ENCODE results near the gene TNNC1. TPM values are rescaled to one million over a fixed set of nuclear protein-coding genes. Genes with fewer than 3 reads are reported as not detected.

The TNNC1 gene
- total RNA-seq (2014; rRNA removed; shearing (Covaris generic)): 0.24 and 0.42 TPM in 2 replicates
- polyA plus RNA-seq (2015; cell fraction: cytosol; rRNA removed): not detected in 2 replicates
- not detected in 2 replicates for polyA plus RNA-seq (2015; cell fraction: nucleus; rRNA removed)

DNA sequence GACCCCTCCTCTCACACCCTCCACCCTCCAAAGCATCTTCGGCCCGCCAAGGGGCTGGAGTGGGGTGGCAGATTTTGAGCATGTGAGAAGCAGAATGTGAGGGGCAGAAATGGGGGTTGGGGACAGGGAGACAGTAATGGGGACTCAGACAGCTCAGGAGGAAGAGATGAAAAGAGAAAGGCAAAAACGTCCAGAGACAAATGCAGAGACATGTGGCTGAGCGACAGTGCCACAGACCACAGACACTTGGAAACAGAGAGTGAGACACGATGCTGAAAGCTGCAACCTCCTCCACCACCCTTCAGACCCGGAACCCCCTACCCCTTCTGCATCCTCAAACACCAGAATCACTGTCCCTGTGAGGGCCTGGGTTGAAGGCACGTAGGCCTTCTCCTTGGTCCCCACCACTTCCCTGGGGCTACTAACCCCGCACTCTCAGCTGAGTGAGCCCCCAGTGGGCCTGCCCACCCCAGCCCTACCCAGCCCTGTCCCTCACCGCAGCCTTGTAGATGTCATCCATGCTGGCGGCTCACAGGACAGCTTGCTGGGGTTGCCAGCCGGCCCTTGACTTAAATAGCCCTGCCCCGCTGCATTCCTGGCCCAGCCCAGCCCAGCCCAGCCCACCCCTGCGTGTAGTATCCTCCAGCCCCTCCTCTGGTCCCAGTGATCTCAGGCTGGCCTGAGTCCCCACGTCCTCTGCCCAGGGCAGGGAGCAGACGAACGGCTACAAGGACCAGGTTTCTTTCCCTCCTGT is at the start of gene TNNC1:
TSS of gene TNNC1 (minus strand) at position 546 of the 754 bp plus-strand sequence. CDS start at position 520, 26 bp downstream.
- no peak for DNase-seq (ENCODE audit: low read depth, low spot score)
- in situ Hi-C loops (cut with HindIII; ENCODE audit: low pct_unique_long_range_greater_than_20kb, low sequenced_read_pairs): no loop called here

GRCh38 chr3:52502808-52503350 is 49.0 kb upstream of the TNNC1 start:
- in situ Hi-C loops (cut with HindIII; ENCODE audit: low pct_unique_long_range_greater_than_20kb, low sequenced_read_pairs): no loop called here

DNA sequence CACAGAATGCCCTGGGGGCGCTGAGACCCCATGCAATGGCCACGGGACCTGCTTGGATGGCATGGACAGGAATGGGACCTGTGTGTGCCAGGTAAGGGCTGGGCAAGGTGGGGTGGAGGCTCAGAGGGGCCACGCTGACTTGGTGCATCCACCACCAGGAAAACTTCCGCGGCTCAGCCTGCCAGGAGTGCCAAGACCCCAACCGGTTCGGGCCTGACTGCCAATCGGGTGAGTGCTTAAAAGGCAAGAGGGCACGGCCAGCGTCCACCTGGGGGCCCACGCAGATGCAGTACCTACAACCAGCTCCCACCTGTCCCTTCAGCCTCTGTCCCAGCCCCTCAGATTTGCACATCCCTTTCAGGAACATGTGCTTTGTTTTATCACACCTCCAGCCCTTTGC is 48.2 kb upstream of the TNNC1 start:
- DNase-seq (ENCODE audit: low read depth, low spot score): no peak
- in situ Hi-C loops (cut with HindIII; ENCODE audit: low pct_unique_long_range_greater_than_20kb, low sequenced_read_pairs): no loop called here

More at GRCh38 chr3:52502808-52503350, 49.0 kb upstream of the TNNC1 start:
- no peak for DNase-seq (ENCODE audit: low read depth, low spot score)

DNA sequence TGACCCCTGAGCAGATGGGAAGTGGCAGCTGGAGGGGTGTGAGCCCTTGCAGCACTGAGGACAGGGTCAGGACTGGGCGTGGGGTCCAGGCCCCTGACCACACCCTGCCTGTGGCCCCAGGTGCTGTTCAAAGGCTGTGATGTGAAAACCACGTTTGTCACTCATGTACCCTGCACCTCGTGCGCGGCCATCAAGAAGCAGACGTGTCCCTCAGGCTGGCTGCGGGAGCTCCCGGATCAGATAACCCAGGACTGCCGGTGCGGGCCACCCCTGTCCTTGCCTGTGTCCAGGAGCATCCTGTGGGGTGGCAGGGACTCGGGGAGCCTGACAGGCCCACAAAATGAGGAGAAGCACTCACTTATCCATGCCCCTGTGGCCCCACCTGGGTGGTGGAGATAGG is 47.2 kb upstream of the TNNC1 start:
- in situ Hi-C loops (cut with HindIII; ENCODE audit: low pct_unique_long_range_greater_than_20kb, low sequenced_read_pairs): no loop called here
- DNase-seq (ENCODE audit: low read depth, low spot score): no peak

DNA sequence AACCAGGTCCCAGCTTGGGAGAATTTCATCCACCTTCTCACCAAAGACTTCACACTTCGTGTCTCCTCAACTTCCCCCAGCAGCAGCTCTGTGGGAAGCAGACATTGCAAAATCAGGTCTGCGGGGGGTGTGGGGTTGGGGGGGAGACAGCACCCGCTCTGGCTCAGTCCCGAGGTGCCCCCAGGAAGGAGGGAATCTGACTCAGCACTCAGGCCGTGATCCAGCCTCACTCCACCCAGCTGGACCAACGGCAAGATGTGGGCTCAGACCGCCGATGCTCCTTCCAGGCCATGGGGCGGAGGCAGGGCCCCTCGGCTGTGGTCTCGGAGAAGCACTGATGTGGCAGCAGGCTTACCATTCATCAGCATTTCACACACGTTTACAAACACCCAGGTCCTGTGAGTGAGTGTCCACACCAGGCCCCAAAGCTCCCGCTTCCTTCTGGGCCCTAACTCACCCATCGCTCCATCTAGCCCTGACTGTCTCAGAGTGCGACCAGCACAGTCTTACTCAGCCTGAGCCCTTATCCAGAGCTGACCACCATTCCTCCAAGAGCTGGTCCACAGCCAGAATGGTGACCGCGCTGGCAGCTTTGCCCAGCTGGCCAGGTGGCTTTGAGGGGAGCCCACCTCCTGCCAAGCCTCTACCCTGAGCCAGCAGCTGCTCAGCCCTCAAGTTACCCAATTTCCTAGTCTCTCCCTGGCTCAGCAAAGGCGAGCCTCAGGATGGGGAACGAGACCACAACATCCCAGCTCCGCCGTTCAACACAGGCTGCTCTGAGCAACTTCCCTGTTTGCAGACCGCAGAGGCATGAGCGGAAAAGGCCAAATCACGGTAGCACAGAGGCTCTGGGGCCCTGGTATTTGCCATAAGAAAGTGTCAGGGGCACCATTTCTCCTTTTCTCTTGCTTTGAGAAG is 44.6 kb upstream of the TNNC1 start:
- in situ Hi-C loops (cut with HindIII; ENCODE audit: low pct_unique_long_range_greater_than_20kb, low sequenced_read_pairs): no loop called here
- DNase-seq (ENCODE audit: low read depth, low spot score): no peak

DNA sequence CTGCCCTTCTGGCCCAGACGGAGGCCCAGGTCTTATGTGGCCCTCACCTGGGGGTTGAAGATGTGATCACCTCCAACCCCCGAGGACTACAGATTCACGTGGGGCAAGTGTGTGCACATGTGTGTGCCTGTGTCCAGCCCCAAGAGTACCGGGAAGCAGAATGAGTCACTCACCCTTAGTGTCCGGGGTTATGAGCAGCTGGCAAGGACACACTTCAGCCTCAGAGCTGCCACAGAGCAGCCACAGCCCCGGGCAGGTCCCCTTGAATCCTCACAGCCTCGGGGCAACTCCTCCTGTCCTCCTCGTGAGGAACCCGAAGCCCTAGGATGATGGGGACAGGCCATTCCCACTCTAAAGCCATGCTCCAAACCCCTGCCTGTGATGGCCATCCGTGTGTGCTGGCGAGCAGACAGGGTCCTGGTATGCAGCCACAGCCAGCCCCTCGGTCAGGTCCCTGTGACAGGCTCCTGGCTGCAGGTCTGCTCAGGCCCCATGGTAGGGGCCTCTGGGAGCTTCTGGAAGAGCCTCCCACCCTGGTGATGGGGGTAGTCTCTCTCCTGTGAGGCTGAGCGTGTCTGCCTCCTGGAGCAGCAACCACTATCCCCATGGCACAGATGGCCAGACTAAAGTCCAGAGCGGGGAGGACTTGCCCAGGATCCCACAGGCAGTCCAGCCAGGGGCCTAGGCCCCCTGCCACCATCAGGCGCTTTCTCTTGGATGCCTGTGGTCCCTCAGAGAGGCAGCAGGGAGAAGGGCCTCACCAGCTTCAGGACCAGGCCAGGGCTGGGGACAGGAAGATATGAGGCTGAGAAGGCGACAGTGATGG is 42.1 kb upstream of the TNNC1 start:
- DNase-seq (ENCODE audit: low read depth, low spot score): no peak
- in situ Hi-C loops (cut with HindIII; ENCODE audit: low pct_unique_long_range_greater_than_20kb, low sequenced_read_pairs): no loop called here

DNA sequence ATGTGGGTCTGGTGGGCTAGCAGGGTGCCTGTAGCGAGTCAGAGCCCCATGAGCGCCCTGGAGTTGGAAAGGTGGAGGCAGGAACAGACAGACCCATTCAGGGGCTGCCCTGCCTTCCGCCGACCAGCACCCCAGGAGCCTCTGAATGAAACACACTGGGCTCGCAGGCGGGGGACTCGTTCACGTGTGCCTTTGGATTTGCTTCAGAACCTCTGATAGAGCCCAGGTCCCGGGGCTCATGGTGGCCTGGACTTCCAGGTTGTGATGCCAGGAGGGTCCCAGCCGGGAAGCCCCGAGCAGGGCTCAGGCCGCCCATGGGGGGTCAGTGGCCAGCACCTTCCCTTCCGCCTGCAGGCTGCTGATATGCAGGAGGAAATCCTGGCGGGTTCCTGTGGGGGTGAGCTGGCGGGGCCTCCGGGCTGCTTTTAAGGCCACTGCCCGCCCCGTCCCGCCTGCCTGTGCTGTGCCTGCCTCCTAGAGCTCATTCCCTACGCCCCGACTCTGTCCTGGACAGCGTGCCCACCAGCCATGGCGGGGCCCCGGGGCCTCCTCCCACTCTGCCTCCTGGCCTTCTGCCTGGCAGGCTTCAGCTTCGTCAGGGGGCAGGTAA is 41.1 kb upstream of the TNNC1 start, which contains the start of gene STAB1:
TSS of gene STAB1 (plus strand) at position 453 of the 610 bp plus-strand sequence. CDS start at position 529, 76 bp downstream.
- DNase-seq (ENCODE audit: low read depth, low spot score): no peak
- in situ Hi-C loops (cut with HindIII; ENCODE audit: low pct_unique_long_range_greater_than_20kb, low sequenced_read_pairs): no loop called here

- in situ Hi-C loops (cut with HindIII; ENCODE audit: low pct_unique_long_range_greater_than_20kb, low sequenced_read_pairs): no loop called here
- no peak for DNase-seq (ENCODE audit: low read depth, low spot score)
Observed at GRCh38 chr3:52494445-52494844, 40.6 kb upstream of the TNNC1 start.

- no peak for DNase-seq (ENCODE audit: low read depth, low spot score)
- in situ Hi-C loops (cut with HindIII; ENCODE audit: low pct_unique_long_range_greater_than_20kb, low sequenced_read_pairs): no loop called here
Observed at GRCh38 chr3:52493232-52494017, 39.6 kb upstream of the TNNC1 start.

DNA sequence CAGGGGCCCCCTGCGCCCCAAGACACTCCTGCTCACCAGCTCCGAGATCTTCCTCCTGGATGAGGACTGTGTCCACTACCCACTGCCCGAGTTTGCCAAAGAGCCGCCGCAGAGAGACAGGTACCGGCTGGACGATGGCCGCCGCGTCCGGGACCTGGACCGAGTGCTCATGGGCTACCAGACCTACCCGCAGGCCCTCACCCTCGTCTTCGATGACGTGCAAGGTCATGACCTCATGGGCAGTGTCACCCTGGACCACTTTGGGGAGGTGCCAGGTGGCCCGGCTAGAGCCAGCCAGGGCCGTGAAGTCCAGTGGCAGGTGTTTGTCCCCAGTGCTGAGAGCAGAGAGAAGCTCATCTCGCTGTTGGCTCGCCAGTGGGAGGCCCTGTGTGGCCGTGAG is 38.2 kb upstream of the TNNC1 start:
- in situ Hi-C loops (cut with HindIII; ENCODE audit: low pct_unique_long_range_greater_than_20kb, low sequenced_read_pairs): no loop called here

GRCh38 chr3:52490939-52491526 is 37.2 kb upstream of the TNNC1 start:
- in situ Hi-C loops (cut with HindIII; ENCODE audit: low pct_unique_long_range_greater_than_20kb, low sequenced_read_pairs): no loop called here
- DNase-seq (ENCODE audit: low read depth, low spot score): no peak

More for the DNA sequence above, 38.2 kb upstream of the TNNC1 start:
- DNase-seq (ENCODE audit: low read depth, low spot score): no peak

DNA sequence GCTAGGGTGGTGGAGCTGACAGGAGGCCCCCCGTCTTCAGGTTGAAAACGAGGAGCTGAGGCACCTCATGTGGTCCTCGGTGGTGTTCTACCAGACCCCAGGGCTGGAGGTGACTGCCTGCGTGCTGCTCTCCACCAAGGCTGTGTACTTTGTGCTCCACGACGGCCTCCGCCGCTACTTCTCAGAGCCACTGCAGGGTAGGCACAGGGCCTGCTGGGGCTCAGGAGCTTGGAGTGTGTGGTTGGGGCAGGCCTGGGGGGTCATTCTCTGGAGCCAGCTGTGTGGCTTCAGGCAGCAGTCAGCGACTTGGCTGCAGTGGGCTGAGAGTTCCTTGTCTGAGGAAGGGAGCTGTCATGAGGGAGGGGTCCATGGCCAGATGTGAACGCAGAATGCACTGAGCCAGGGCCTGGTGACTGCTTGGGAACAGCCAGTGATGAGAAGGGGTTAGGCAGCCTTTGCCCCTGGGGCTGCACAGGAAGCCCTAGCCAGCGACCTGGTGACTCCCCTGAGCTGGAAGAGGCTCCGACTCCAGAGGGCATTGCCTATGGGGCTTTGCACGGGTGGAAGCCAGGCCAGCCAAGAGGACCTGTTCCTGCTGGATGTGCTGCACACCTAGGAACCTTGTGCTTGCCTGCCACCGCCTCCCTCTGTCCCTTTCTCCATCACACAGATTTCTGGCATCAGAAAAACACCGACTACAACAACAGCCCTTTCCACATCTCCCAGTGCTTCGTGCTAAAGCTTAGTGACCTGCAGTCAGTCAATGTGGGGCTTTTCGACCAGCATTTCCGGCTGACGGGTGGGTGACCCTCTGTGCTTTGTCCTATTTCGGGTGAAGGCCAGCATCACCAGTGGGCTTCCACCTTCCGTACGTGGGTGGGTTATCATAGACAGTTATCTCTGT is 36.4 kb upstream of the TNNC1 start:
- DNase-seq (ENCODE audit: low read depth, low spot score): no peak
- in situ Hi-C loops (cut with HindIII; ENCODE audit: low pct_unique_long_range_greater_than_20kb, low sequenced_read_pairs): no loop called here

DNA sequence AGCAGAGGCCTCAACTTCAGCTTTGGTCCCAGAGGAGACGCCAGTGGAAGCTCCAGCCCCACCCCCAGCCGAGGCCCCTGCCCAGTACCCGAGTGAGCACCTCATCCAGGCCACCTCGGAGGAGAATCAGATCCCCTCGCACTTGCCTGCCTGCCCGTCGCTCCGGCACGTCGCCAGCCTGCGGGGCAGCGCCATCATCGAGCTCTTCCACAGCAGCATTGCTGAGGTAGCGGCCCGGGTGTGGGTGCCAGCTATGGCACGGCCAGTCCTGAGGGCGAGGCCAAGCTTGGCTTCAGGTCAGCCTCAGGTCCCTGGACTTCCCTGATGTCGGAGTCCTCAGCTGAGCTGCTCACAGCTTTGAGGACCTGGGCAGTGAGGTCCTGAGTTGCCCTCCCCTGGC is 35.6 kb upstream of the TNNC1 start:
- in situ Hi-C loops (cut with HindIII; ENCODE audit: low pct_unique_long_range_greater_than_20kb, low sequenced_read_pairs): no loop called here

DNA sequence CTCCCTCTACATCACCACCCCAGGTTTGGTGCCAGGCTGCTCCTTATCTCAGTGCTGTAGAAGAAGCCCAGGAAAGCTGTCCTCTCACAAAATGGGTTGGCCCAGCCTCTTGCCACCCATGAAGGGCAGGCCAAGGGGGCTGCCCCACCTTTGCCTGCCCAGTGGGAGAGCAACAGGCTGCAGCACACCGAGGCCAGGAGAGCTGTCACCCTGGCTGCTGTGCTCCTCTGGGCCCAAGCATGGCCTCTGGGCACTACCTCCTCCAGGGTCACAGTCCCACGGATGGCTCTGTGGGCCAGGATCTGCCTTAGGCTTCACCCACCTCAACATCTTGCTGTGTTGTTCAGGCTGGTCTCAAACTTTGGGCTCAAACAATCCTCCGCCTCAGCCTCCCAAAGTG is 34.9 kb upstream of the TNNC1 start:
- in situ Hi-C loops (cut with HindIII; ENCODE audit: low pct_unique_long_range_greater_than_20kb, low sequenced_read_pairs): no loop called here
- no peak for DNase-seq (ENCODE audit: low read depth, low spot score)

More for the DNA sequence above, 35.6 kb upstream of the TNNC1 start:
- no peak for DNase-seq (ENCODE audit: low read depth, low spot score)

Measured in SK-MEL-5 (cell line).